Loucy (cell line): ENCODE measurements around the gene POLQ.

ENCODE experiments used
- H2AFZ ChIP-seq: fragments of 200-600 bp; sonication (generic); 2 replicates; pipeline ENCODE4 v1.6.0; 2016; ENCODE audit warnings: antibody characterized with exemption, mild to moderate bottlenecking, low read length, moderate library complexity
- H3F3A ChIP-seq: fragments of 200-600 bp; 2 replicates; pipeline ENCODE4 v1.6.0; 2016; ENCODE audit warnings: antibody characterized with exemption, low read depth, mild to moderate bottlenecking
- H3K27me3 ChIP-seq: fragments of 200-600 bp; sonication (generic); 2 replicates; pipeline ENCODE4 v1.6.1; 2014; ENCODE audit warnings: low read length, mild to moderate bottlenecking; ENCODE audit not compliant: insufficient read depth, poor library complexity, severe bottlenecking
- H3K36me3 ChIP-seq: fragments of 200-600 bp; sonication (generic); 2 replicates; pipeline ENCODE4 v1.6.1; 2016; ENCODE audit warnings: low read length; ENCODE audit not compliant: insufficient read depth
- H3K4me1 ChIP-seq: fragments of 200-600 bp; sonication (generic); 2 replicates; pipeline ENCODE4 v1.5.1; 2014; ENCODE audit warnings: low read length, mild to moderate bottlenecking; ENCODE audit not compliant: insufficient read depth, poor library complexity, severe bottlenecking
- H3K4me2 ChIP-seq: fragments of 200-600 bp; sonication (generic); 2 replicates; pipeline ENCODE4 v1.6.0; 2014; ENCODE audit warnings: antibody characterized with exemption, low read length, low read depth, mild to moderate bottlenecking; ENCODE audit not compliant: poor library complexity, severe bottlenecking
- H3K4me3 ChIP-seq: fragments of 200-600 bp; sonication (generic); 2 replicates; pipeline ENCODE4 v1.5.1; 2014; ENCODE audit warnings: low read length, mild to moderate bottlenecking, mixed read lengths; ENCODE audit not compliant: poor library complexity, severe bottlenecking
- H3K79me2 ChIP-seq: fragments of 200-600 bp; sonication (generic); 2 replicates; pipeline ENCODE4 v1.6.1; 2014; ENCODE audit warnings: low read length; ENCODE audit not compliant: insufficient read depth
- H3K9ac ChIP-seq: fragments of 200-600 bp; sonication (generic); 2 replicates; pipeline ENCODE4 v1.6.0; 2014; ENCODE audit warnings: mild to moderate bottlenecking, low read depth, low read length, moderate library complexity; ENCODE audit not compliant: poor library complexity, severe bottlenecking
- H3K9me2 ChIP-seq: fragments of 200-600 bp; sonication (generic); replicated peaks from 2 replicates; pipeline ENCODE4 v1.6.1; 2016; ENCODE audit warnings: low read depth, low read length, mixed read lengths
- H3K9me3 ChIP-seq: fragments of 200-600 bp; sonication (generic); 2 replicates; pipeline ENCODE4 v1.6.1; 2014; ENCODE audit warnings: mild to moderate bottlenecking, antibody characterized with exemption, low read length, low read depth; ENCODE audit not compliant: insufficient read depth
- H4K20me1 ChIP-seq: fragments of 200-600 bp; sonication (generic); 2 replicates; pipeline ENCODE4 v1.6.0; 2014; ENCODE audit warnings: antibody characterized with exemption, low read length, mild to moderate bottlenecking; ENCODE audit not compliant: insufficient read depth, poor library complexity, severe bottlenecking
- EZH2phosphoT487 ChIP-seq: fragments of 200-600 bp; IDR thresholded peaks from 2 replicates; pipeline ENCODE4 v1.6.1; 2018; ENCODE audit warnings: antibody characterized with exemption, mild to moderate bottlenecking, moderate library complexity, borderline replicate concordance
- TF ChIP-seq, protein P1 (sequence below): fragments of 200-600 bp; sonication (generic); conservative IDR thresholded peaks from 2 replicates; pipeline ENCODE4 v1.5.1; 2014; ENCODE audit warnings: mild to moderate bottlenecking, antibody characterized with exemption, low read length

The POLQ gene

DNA sequence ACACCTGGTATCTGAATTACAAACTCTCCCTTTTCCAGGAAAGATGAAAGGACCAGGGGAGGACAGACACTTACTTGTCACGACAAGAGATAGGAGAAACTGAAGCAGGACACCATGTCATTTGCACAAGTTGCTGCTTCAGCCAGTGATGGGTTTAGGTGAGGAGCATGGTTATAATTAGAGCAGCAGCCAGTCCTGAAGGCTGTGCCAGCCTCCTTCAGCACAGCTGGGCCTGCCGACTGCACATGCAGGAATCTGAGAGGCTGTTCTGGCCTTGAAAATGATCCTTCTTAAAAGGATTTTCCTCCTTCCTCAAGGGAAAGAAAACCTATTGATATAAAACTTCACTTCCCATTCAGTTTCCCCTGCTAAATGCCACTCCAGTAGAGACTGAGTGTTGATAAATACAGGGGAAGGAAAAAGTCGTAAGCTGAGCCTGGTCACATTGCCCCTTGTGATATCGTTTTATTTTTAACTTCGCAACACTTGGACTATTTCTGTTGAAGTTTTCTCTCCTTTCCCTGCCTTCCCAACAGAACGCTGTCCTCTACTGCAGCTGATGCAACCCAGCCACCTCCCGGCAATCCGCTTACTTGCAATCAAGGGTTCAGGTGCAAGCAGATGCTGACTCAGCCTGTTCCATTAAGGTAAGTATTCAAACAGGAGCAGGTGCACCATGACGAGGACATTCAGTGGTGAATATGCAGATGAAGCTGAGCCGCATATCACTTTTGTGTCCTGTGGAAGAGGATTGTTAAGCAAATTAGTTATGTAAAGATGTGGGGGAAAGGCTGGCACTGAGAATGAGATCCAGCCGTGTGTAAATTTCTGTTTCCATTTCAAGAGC lies 47.3 kb upstream of the POLQ start, which contains the start of gene FBXO40:
Gene FBXO40, plus strand, starts transcription at position 524 of the 847 bp plus-strand sequence. CDS start 27,197 bp downstream, outside the sequence.
- no peaks in the 10 kb centered on the region for H3K79me2 ChIP-seq
- H3K9ac ChIP-seq: no peak within 1 kb of the TSS

DNA sequence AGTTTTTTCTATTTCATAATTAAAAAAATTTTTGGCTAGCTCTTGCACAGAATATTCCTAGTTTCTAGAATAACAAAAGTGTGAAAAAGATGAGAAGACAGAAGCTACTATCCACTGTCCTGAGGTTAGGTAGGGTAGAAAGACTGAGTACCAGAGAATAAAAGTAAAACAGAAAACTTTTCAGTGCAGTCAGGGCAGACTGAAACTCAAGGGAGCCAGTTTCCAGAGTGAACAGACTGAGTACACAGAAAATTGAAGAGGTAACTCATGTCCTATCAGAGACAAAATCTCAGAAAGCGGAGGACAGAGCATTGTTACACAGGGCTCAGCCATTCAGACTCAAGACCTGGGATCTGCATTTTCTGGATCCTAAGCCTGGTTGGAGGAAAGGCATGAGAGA lies 38.6 kb upstream of the POLQ start:
- H3K4me2 ChIP-seq: no peak overlapping the region
- no peaks in the 10 kb centered on the region for H4K20me1 ChIP-seq
- H3K9me2 ChIP-seq: no peaks in the 10 kb centered on the region
- no peaks in the 10 kb centered on the region for H3K9me3 ChIP-seq
- H3K27me3 ChIP-seq: no peaks in the 10 kb centered on the region
- TF ChIP-seq EZH2phosphoT487: no peak
- TF ChIP-seq, protein P1, sequence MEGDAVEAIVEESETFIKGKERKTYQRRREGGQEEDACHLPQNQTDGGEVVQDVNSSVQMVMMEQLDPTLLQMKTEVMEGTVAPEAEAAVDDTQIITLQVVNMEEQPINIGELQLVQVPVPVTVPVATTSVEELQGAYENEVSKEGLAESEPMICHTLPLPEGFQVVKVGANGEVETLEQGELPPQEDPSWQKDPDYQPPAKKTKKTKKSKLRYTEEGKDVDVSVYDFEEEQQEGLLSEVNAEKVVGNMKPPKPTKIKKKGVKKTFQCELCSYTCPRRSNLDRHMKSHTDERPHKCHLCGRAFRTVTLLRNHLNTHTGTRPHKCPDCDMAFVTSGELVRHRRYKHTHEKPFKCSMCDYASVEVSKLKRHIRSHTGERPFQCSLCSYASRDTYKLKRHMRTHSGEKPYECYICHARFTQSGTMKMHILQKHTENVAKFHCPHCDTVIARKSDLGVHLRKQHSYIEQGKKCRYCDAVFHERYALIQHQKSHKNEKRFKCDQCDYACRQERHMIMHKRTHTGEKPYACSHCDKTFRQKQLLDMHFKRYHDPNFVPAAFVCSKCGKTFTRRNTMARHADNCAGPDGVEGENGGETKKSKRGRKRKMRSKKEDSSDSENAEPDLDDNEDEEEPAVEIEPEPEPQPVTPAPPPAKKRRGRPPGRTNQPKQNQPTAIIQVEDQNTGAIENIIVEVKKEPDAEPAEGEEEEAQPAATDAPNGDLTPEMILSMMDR: no peak
- H3K79me2 ChIP-seq: no peaks in the 10 kb centered on the region
- no peak overlapping the region for H3K9ac ChIP-seq
- no peaks in the 10 kb centered on the region for H3F3A ChIP-seq
- H3K4me3 ChIP-seq: no peak overlapping the region
- H2AFZ ChIP-seq: no peak overlapping the region
- H3K36me3 ChIP-seq: no peaks in the 10 kb centered on the region
- H3K4me1 ChIP-seq: no peaks in the 10 kb centered on the region

More for the DNA sequence above, 47.3 kb upstream of the POLQ start, which contains the start of gene FBXO40:
- Histone ChIP-seq H2AFZ (no peak within 1 kb of the TSS), H3F3A (no peaks in the 10 kb centered on the region), H3K4me1 (no peaks in the 10 kb centered on the region), H3K36me3 (no peaks in the 10 kb centered on the region), H3K9me2 (no peaks in the 10 kb centered on the region), H4K20me1 (no peaks in the 10 kb centered on the region), H3K27me3 (no peaks in the 10 kb centered on the region), H3K4me3 (no peak within 1 kb of the TSS), H3K4me2 (no peak within 1 kb of the TSS), H3K9me3 (no peaks in the 10 kb centered on the region)
- TF ChIP-seq, protein P1: no peak
- no peak for TF ChIP-seq EZH2phosphoT487

DNA sequence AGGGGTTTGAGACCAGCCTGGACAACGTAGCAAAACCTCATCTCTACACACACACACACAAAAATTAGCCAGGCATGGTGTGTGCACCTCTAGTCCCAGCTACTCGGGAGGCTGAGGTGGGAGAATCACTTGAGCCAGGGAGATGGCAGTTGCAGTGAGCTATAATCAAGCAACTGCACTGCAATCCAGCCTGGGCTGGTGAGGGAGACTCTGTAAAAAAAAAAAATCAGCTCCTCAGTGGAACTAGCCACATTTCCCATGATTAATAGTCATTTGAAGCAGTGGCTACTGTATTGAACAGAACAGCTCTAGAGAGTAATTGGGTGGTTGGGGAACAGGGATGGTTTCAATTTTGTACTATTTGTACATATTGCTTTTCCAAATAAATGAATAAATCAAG lies 35.9 kb upstream of the POLQ start:
- H3K4me2 ChIP-seq: no peak overlapping the region
- no peak overlapping the region for H2AFZ ChIP-seq
- no peaks in the 10 kb centered on the region for H4K20me1 ChIP-seq
- H3K4me1 ChIP-seq: no peaks in the 10 kb centered on the region
- H3K4me3 ChIP-seq: no peak overlapping the region
- H3K9ac ChIP-seq: no peak overlapping the region
- H3K27me3 ChIP-seq: no peaks in the 10 kb centered on the region
- TF ChIP-seq EZH2phosphoT487: no peak
- TF ChIP-seq, protein P1: no peak
- no peaks in the 10 kb centered on the region for H3K79me2 ChIP-seq
- H3F3A ChIP-seq: no peaks in the 10 kb centered on the region
- no peaks in the 10 kb centered on the region for H3K9me3 ChIP-seq
- no peaks in the 10 kb centered on the region for H3K36me3 ChIP-seq
- no peaks in the 10 kb centered on the region for H3K9me2 ChIP-seq
